BLaER1 (cell line): ENCODE data around the gene DTX1.

ENCODE experiments used
- H3K27ac ChIP-seq: shearing (Covaris generic); formaldehyde crosslinking; 2 replicates; pipeline ENCODE4 v1.8.1; 2022
- H3K27me3 ChIP-seq: shearing (Covaris generic); formaldehyde crosslinking; 2 replicates; pipeline ENCODE4 v1.8.1; 2022
- H3K36me3 ChIP-seq: shearing (Covaris generic); formaldehyde crosslinking; 2 replicates; pipeline ENCODE4 v1.8.1; 2022
- H3K4me1 ChIP-seq: shearing (Covaris generic); formaldehyde crosslinking; 2 replicates; pipeline ENCODE4 v1.8.1; 2022
- H3K4me2 ChIP-seq: shearing (Covaris generic); formaldehyde crosslinking; 2 replicates; pipeline ENCODE4 v1.8.1; 2022
- H3K4me3 ChIP-seq: shearing (Covaris generic); formaldehyde crosslinking; 2 replicates; pipeline ENCODE4 v1.8.1; 2022
- H3K9ac ChIP-seq: shearing (Covaris generic); formaldehyde crosslinking; 2 replicates; pipeline ENCODE4 v1.8.1; 2022
- H3K9me3 ChIP-seq: shearing (Covaris generic); formaldehyde crosslinking; 2 replicates; pipeline ENCODE4 v1.8.1; 2022
- H4K20me1 ChIP-seq: shearing (Covaris generic); formaldehyde crosslinking; 2 replicates; pipeline ENCODE4 v1.8.1; 2022
- Cebpa-rat ChIP-seq: shearing (Covaris generic); IDR thresholded peaks from 2 replicates; pipeline ENCODE4 v1.8.1; 2022

Gene DTX1

DNA sequence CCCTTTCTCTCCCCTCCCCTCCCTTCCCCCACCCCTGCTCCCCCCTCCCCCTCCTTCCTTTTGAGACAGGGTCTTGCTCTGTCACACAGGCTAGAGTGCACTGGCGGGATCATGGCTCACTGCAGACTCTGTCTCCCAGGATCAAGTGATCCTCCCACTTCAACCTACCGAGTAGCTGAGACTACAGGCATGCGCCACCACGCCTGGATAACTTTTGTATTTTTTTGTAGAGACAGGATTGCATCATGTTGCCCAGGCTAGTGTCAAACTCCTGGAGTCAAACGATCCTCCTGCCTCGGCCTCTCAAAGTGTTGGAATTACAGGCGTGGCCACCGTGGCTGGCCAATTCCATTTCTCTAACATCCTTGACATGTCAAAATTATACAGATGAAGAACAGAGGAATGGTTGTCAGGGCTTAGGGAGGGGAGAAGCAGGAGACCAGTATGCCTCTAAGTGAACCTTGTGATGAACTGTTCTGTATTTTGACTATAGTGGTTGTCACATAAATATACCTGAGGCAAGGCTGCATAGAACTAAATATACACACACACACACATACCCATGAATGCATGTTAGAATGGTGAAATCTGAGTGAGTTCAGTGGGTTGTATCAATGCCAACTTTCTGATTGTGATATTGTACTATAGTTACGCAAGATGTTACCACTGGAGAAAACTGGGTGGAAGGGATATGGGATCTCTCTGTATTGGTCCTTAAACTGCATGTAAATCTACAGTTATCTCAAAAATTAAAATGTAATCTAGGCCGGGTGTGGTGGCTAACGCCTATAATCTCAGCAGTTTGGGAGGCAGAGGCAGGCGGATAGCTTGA, 89.4 kb downstream of the DTX1 start:
- TF ChIP-seq Cebpa-rat: no peak
- Histone ChIP-seq H3K27me3 (no peaks in the 10 kb centered on the region; the same call in 1 of the 2 replicates), H3K9me3 (peaks cover 12% of the 10 kb centered on the region), H4K20me1 (no peaks in the 10 kb centered on the region), H3K4me2 (no peak overlapping the region), H3K4me3 (no peak overlapping the region), H3K4me1 (peaks cover 41% of the 10 kb centered on the region), H3K36me3 (no peaks in the 10 kb centered on the region), H3K9ac (no peak overlapping the region), H3K27ac (no peak overlapping the region)

DNA sequence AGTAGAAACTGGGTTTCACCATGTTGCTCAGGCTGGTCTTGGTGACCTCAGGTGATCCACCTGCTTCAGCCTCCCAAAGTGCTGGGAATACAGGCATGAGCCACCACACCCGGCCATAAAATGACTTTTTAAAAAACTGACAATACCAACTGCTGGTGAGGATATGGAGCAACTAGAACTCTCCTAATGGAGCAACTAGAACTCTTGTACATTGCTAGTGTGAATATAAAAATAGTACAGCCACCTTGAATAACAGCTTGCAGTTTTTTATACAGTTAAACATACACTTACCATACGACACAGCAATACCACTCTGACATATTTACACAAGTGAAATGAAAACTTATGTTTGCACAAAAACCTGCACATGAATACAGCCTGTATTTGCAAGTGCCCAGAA, 90.5 kb downstream of the DTX1 start:
- no peak for TF ChIP-seq Cebpa-rat
- Histone ChIP-seq H3K36me3 (no peaks in the 10 kb centered on the region), H3K27ac (no peak overlapping the region), H3K9ac (no peak overlapping the region), H3K27me3 (peaks cover 7% of the 10 kb centered on the region), H3K4me1 (peaks cover 34% of the 10 kb centered on the region), H3K4me2 (no peak overlapping the region), H3K4me3 (no peak overlapping the region), H4K20me1 (no peaks in the 10 kb centered on the region), H3K9me3 (peaks cover 12% of the 10 kb centered on the region)
